Smooth muscle cell (in vitro differentiated cells): ENCODE data around the gene RBM7. TPM values are rescaled to one million over a fixed set of nuclear protein-coding genes. Genes with fewer than 3 reads are reported as not detected.

Experiments
- DNase-seq: peaks from one replicate; lab custom pipeline; 2025; ENCODE audit not compliant: unreplicated experiment; lab: John Stamatoyannopoulos, UW
- H2AFZ ChIP-seq: fragments of 200-600 bp; sonication (generic); 2 replicates; pipeline ENCODE4 v1.6.0; 2016; ENCODE audit warnings: antibody characterized with exemption, low read depth, mild to moderate bottlenecking
- H3F3A ChIP-seq: fragments of 200-600 bp; sonication (generic); 2 replicates; pipeline ENCODE4 v1.6.0; 2017; ENCODE audit warnings: antibody characterized with exemption, low read depth
- H3K27ac ChIP-seq: fragments of 200-600 bp; sonication (generic); 2 replicates; pipeline ENCODE4 v1.5.1; 2016; ENCODE audit warnings: low read depth, mild to moderate bottlenecking
- H3K27me3 ChIP-seq: fragments of 200-600 bp; sonication (generic); 2 replicates; pipeline ENCODE4 v1.6.1; 2016; ENCODE audit warnings: low read depth, mild to moderate bottlenecking
- H3K36me3 ChIP-seq: fragments of 200-600 bp; sonication (generic); 2 replicates; pipeline ENCODE4 v1.5.1; 2016; ENCODE audit warnings: low read depth
- H3K4me1 ChIP-seq: fragments of 200-600 bp; sonication (generic); 2 replicates; pipeline ENCODE4 v1.5.1; 2016; ENCODE audit warnings: low read depth
- H3K4me2 ChIP-seq: fragments of 200-600 bp; sonication (generic); 2 replicates; pipeline ENCODE4 v1.6.0; 2016; ENCODE audit warnings: mild to moderate bottlenecking
- H3K4me3 ChIP-seq: fragments of 200-600 bp; sonication (generic); 2 replicates; pipeline ENCODE4 v1.5.1; 2016; ENCODE audit warnings: mild to moderate bottlenecking
- H3K79me2 ChIP-seq: fragments of 200-600 bp; sonication (generic); 2 replicates; pipeline ENCODE4 v1.6.0; 2016; ENCODE audit warnings: low read depth, mild to moderate bottlenecking
- H3K9ac ChIP-seq: fragments of 200-600 bp; sonication (generic); 2 replicates; pipeline ENCODE4 v1.6.0; 2016; ENCODE audit warnings: low read depth
- H3K9me3 ChIP-seq: fragments of 200-600 bp; sonication (generic); replicated peaks from 2 replicates; pipeline ENCODE4 v1.5.1; 2016; ENCODE audit warnings: low read depth
- H4K20me1 ChIP-seq: fragments of 200-600 bp; sonication (generic); 2 replicates; pipeline ENCODE4 v1.6.0; 2016; ENCODE audit warnings: low read depth
- WGBS: methylation state at CpG from one replicate; pipeline ENCODE4 v1.1.7; 2016; ENCODE audit warnings: low lambda C conversion rate; 5-methylcytosine and 5-hydroxymethylcytosine counted together
- polyA plus RNA-seq: library from polyadenylated mRNA; unstranded; fragments of >200 nt; fragmentation: Nextera tagmentation; extraction: Ambion mirVana; gene quantifications from 2 replicates; pipeline ENCODE4 v1.2.1, GENCODE V29; 2016
- total RNA-seq: library from RNA; depleted of rRNA; stranded (reverse); fragments of >200 nt; gene quantifications from 2 replicates; pipeline ENCODE4 v1.2.3, GENCODE V29; 2014
- TF ChIP-seq, protein P1 (sequence below): fragments of 200-600 bp; sonication (generic); IDR thresholded peaks from 2 replicates; pipeline ENCODE4 v1.5.1; 2017; ENCODE audit warnings: borderline replicate concordance, mild to moderate bottlenecking, antibody characterized with exemption; ENCODE audit not compliant: insufficient read depth, poor library complexity, severe bottlenecking

RBM7 gene
- total and polyA plus RNA-seq, 2 experiments from 2014 or later, result 47.1 to 90.9 TPM

DNA sequence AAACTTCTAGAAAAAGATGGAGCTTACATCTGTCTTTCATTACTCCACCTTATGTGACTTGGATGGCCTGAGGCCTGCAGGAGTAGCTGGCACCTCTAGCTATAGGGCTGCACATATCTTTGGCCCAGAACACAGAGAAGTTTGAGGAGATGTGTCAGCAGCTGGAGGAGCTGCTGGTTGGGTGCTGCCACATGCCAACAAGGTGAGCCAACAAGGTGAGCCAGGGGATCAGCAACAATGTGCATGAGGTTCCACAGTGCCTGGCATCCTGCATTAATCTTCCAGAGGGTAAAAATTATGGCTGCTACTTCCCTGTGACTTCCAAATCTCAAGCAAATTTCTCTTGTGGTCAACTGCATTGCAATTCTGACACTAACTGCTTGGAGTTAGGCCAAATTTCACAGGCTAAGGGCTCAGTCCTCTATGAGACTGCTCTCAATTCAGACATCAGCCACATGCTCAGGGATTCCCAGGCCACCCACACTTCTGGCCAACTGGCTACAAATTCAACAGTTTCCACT, 16.0 kb downstream of the RBM7 start:
- H3K36me3 ChIP-seq, result no peaks in the 10 kb centered on the region
- no peak overlapping the region for H2AFZ ChIP-seq
- no peaks in the 10 kb centered on the region for H3K79me2 ChIP-seq
- no peaks in the 10 kb centered on the region for H3K27me3 ChIP-seq
- no peaks in the 10 kb centered on the region for H4K20me1 ChIP-seq
- no peak for DNase-seq
- no peak overlapping the region for H3K4me3 ChIP-seq
- H3K4me2 ChIP-seq, result no peak overlapping the region
- TF ChIP-seq, protein P1, sequence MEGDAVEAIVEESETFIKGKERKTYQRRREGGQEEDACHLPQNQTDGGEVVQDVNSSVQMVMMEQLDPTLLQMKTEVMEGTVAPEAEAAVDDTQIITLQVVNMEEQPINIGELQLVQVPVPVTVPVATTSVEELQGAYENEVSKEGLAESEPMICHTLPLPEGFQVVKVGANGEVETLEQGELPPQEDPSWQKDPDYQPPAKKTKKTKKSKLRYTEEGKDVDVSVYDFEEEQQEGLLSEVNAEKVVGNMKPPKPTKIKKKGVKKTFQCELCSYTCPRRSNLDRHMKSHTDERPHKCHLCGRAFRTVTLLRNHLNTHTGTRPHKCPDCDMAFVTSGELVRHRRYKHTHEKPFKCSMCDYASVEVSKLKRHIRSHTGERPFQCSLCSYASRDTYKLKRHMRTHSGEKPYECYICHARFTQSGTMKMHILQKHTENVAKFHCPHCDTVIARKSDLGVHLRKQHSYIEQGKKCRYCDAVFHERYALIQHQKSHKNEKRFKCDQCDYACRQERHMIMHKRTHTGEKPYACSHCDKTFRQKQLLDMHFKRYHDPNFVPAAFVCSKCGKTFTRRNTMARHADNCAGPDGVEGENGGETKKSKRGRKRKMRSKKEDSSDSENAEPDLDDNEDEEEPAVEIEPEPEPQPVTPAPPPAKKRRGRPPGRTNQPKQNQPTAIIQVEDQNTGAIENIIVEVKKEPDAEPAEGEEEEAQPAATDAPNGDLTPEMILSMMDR, result no peak
- no peak overlapping the region for H3K9ac ChIP-seq
- H3K9me3 ChIP-seq, result no peaks in the 10 kb centered on the region
- H3K4me1 ChIP-seq, result no peaks in the 10 kb centered on the region
- H3K27ac ChIP-seq, result no peak overlapping the region
- H3F3A ChIP-seq, result no peaks in the 10 kb centered on the region

DNA sequence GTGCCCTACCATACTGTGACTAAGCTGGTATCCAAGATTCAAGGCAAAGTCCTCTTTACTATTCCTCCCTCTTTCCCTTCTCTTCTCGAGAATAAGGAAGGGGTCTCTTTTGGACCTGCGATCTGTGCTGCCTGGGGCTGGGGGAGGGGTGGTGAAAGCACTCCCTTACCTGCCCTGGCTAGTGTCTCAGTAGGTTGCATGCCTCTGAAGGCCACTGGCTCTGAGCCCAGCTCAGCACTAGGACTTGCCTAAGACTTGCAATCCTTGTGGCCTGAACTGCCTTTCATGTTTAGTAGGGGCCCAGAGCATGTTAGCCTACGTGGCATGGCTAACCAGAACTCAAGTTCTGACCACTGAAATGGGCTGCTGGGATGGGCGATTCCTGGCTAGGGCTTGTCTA, 25.8 kb downstream of the RBM7 start:
- Histone ChIP-seq H3K27me3 (no peaks in the 10 kb centered on the region), H3K79me2 (no peaks in the 10 kb centered on the region), H2AFZ (no peak overlapping the region), H3K36me3 (no peaks in the 10 kb centered on the region), H3K4me1 (no peaks in the 10 kb centered on the region), H3K9me3 (no peaks in the 10 kb centered on the region), H3F3A (no peaks in the 10 kb centered on the region), H3K9ac (no peak overlapping the region), H3K4me3 (no peak overlapping the region), H4K20me1 (no peaks in the 10 kb centered on the region), H3K27ac (no peak overlapping the region), H3K4me2 (no peak overlapping the region)
- WGBS, result 95% methylated on average over 4 of the region's 4 CpGs
- no peak for DNase-seq
- TF ChIP-seq, protein P1, result no peak

DNA sequence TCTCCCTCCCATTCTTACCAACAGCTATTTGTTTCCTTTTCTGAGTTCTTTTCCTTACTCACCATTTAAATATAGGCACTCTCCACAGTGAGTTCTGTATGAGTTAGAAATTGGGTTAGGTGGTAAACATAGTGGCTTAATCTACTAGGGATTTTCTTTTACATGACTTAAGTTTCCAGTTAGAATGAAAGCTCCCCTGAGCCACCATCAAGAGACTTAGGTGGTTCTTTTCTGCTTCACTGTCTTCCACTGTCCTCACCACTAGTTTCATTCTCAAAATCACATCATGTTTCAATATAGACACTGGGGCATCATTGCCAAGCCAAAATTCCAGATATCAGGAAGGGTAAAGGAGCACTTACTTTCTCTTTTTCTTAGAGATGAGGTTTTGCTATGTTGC, 29.8 kb downstream of the RBM7 start:
- H2AFZ ChIP-seq, result no peak overlapping the region

DNA sequence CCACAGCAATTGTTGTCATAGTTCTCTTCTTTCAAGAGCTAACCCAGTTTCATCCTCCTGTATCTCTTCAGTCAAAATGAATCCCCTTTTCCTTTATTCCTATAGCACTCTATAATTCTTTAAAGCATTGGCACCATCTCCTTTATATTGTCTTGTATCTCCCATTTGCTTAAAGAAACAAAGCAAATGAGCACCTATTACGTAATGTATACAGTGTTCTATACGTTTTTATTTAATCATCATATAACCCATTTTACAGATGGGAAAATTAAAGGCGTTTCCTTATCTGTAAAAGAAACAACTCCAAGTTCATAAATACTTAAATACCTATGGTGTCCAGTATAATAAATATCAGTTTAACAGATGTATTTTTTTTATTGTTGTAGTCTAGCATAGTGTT, 32.4 kb downstream of the RBM7 start:
- Histone ChIP-seq H3K4me1 (no peaks in the 10 kb centered on the region), H2AFZ (no peak overlapping the region), H3K27ac (no peak overlapping the region), H3K9ac (no peak overlapping the region), H3F3A (no peaks in the 10 kb centered on the region), H3K36me3 (no peaks in the 10 kb centered on the region), H4K20me1 (no peaks in the 10 kb centered on the region), H3K4me2 (no peak overlapping the region), H3K9me3 (no peaks in the 10 kb centered on the region), H3K27me3 (no peaks in the 10 kb centered on the region), H3K79me2 (no peaks in the 10 kb centered on the region), H3K4me3 (no peak overlapping the region)
- DNase-seq, result no peak
- WGBS, result 90% methylated on average over 3 of the region's 3 CpGs
- TF ChIP-seq, protein P1, result no peak

More for the DNA sequence above, 29.8 kb downstream of the RBM7 start:
- TF ChIP-seq, protein P1, result no peak
- Histone ChIP-seq H3K9me3 (no peaks in the 10 kb centered on the region), H3K27me3 (no peaks in the 10 kb centered on the region), H3K4me3 (no peak overlapping the region), H3K27ac (no peak overlapping the region), H3F3A (no peaks in the 10 kb centered on the region), H3K4me1 (no peaks in the 10 kb centered on the region), H3K9ac (no peak overlapping the region), H4K20me1 (no peaks in the 10 kb centered on the region), H3K36me3 (no peaks in the 10 kb centered on the region), H3K4me2 (no peak overlapping the region), H3K79me2 (no peaks in the 10 kb centered on the region)
- DNase-seq, result no peak
